Kidney (tissue), 14 donors: ENCODE results near the gene SLC22A1. TPM values are rescaled to one million over a fixed set of nuclear protein-coding genes. Genes with fewer than 3 reads are reported as not detected.
A peak's percentile ranks its signal among the peaks of the same experiment; 100 is the strongest.
"Not testable (repeated sequence)": the region's sequence is repeated elsewhere in the genome, so short reads cannot be mapped to it uniquely, and the experiment has no call there.

Experiments used
- DNase-seq, 5 donors: peaks; one replicate each; pipeline ENCODE4 v3.0.0-alpha.2; 2013 to 2020
- FAIRE-seq: peaks from 2 replicates; lab custom pipeline; 2012; peaks lifted over from hg19 to GRCh38; lab: Jason Lieb, UNC
- H3K27ac ChIP-seq, 2 donors: one replicate each; pipeline ENCODE4 v1.7.0; 2013; ENCODE audit warnings: low read depth in 2 of 2, low read length in 2 of 2, inconsistent platforms in 1 of 2
- H3K27me3 ChIP-seq: one replicate; pipeline ENCODE4 v1.7.1; 2013; ENCODE audit warnings: low read length, inconsistent platforms; ENCODE audit not compliant: control insufficient read depth, insufficient read depth
- H3K36me3 ChIP-seq, 3 donors: one replicate each; pipeline versions ENCODE4 v1.7.0 to v1.7.1; 2013; ENCODE audit warnings: low read length in 3 of 3, control low read depth in 1 of 3, inconsistent platforms in 1 of 3; ENCODE audit not compliant: insufficient read depth in 3 of 3, control insufficient read depth in 2 of 3
- H3K4me1 ChIP-seq, 3 donors: one replicate each; pipeline versions ENCODE4 v1.7.0 to v1.7.1; 2013; ENCODE audit warnings: low read length in 3 of 3, inconsistent platforms in 1 of 3, low read depth in 1 of 3; ENCODE audit not compliant: control insufficient read depth in 2 of 3, insufficient read depth in 2 of 3
- H3K4me3 ChIP-seq, 3 donors: one replicate each; pipeline versions ENCODE4 v1.7.0 to v1.8.1; 2013; ENCODE audit warnings: low read length in 3 of 3, control low read depth in 1 of 3, inconsistent platforms in 1 of 3
- H3K9ac ChIP-seq, 3 donors: one replicate each; pipeline versions ENCODE4 v1.7.0 to v1.7.1; 2013; ENCODE audit warnings: low read length in 3 of 3, control low read depth in 1 of 3, inconsistent platforms in 1 of 3
- H3K9me3 ChIP-seq, 3 donors: one replicate each; pipeline versions ENCODE4 v1.7.0 to v1.7.1; 2013; ENCODE audit warnings: low read length in 3 of 3, control low read depth in 1 of 3, inconsistent platforms in 1 of 3; ENCODE audit not compliant: control insufficient read depth in 2 of 3, insufficient read depth in 1 of 3
- intact Hi-C: fragments of 100-400 bp; cut with DNase I; formaldehyde crosslinking; loops from one replicate; pipeline ENCODE4 v1.11.1; 2022
- polyA plus RNA-seq: library from polyadenylated mRNA; stranded (reverse); fragments of 350-450 nt; fragmentation: Illumina TruSeq; extraction: RNeasy Lipid Tissue Mini Kit (QIAGEN cat#74804); gene quantifications from one replicate; pipeline ENCODE4 v1.2.3, GENCODE V29; 2014; ENCODE audit warnings: low read depth, low replicate concordance; ENCODE audit not compliant: insufficient read depth
- total RNA-seq: library from RNA; stranded (reverse); fragmentation: NEBNext Ultra II Directional; extraction: Animal tissue kit (Norgen Biotek cat#: 25700); gene quantifications from one replicate; pipeline ENCODE4 v1.2.1, GENCODE V29; 2021
- TF ChIP-seq, protein P1 (sequence below): IDR thresholded peaks from 3 replicates; pipeline ENCODE4 v1.5.1; 2012; ENCODE audit warnings: mild to moderate bottlenecking, moderate library complexity, borderline replicate concordance; ENCODE audit not compliant: insufficient read depth; ENCODE audit errors: extremely low read depth
- donor health status: control.
- donor health status: control.
- donor health status: control.
- donor health status: control.
- donor health status: control.
- donor health status: DM: yes; HTN: yes; CAD: no.
- donor health status: Normal renal cell carcinoma (clear cell type).

Gene SLC22A1
- total and polyA plus RNA-seq, 2 donors from 2014 or later: 1.4 to 2.3 TPM

DNA sequence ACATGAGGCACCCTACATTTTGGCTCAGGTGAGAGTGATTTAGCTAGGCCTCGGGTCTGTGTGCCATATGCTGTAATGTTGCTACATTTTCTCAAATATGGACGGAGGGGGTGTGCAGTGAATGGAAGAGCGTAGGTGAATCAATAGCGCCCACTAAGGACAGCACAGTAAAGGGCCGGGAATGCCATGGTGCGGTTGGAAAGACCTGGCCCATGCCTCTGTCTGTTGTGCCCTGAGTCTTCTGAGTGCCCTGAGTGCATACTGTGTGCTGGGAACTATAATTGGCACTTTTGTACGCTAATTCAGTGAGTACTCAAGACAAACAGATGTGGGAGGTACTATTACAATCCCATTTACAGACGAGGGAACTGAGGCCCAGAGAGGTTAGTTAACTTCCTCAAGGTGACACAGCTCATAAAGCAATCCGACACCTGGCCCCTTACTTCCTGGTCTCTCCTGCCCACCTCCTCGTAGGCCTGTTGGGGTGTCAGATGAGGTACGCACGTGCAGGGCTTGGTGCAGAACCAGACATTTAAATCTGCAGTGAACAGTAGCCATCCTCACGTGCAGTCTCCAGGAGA lies 17.3 kb downstream of the SLC22A1 start:
- FAIRE-seq (no peak), DNase-seq (no peak)
- Histone ChIP-seq H3K4me3 (no peak overlapping the region), H3K36me3 (no peaks in the 10 kb centered on the region), H3K27ac (peak overlapping the region in 1 of 2 donors; percentile 2), H3K4me1 (peaks cover 0 to 15% (median 3%) of the 10 kb centered on the region in 3 donors), H3K27me3 (no peaks in the 10 kb centered on the region), H3K9ac (no peak overlapping the region), H3K9me3 (no peaks in the 10 kb centered on the region)
- TF ChIP-seq, protein P1, sequence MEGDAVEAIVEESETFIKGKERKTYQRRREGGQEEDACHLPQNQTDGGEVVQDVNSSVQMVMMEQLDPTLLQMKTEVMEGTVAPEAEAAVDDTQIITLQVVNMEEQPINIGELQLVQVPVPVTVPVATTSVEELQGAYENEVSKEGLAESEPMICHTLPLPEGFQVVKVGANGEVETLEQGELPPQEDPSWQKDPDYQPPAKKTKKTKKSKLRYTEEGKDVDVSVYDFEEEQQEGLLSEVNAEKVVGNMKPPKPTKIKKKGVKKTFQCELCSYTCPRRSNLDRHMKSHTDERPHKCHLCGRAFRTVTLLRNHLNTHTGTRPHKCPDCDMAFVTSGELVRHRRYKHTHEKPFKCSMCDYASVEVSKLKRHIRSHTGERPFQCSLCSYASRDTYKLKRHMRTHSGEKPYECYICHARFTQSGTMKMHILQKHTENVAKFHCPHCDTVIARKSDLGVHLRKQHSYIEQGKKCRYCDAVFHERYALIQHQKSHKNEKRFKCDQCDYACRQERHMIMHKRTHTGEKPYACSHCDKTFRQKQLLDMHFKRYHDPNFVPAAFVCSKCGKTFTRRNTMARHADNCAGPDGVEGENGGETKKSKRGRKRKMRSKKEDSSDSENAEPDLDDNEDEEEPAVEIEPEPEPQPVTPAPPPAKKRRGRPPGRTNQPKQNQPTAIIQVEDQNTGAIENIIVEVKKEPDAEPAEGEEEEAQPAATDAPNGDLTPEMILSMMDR: no peak
- intact Hi-C loops: no loop called here

DNA sequence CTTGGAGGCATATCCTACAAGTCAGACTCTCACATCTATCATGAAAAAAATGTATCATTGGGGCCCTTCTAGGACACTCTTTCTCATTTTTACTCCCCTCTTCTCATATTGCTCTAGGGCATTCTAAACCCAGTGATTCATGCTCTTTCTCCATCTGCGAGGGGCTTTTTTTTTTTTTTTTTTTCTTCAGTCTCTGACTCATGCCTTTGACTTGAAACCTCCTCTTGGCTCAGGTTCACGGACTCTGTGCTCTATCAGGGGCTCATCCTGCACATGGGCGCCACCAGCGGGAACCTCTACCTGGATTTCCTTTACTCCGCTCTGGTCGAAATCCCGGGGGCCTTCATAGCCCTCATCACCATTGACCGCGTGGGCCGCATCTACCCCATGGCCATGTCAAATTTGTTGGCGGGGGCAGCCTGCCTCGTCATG lies 17.8 kb downstream of the SLC22A1 start:
- H3K27ac ChIP-seq: no peak overlapping the region
- FAIRE-seq (no peak), DNase-seq (no peak)
- H3K9me3 ChIP-seq: no peaks in the 10 kb centered on the region
- intact Hi-C loops: no loop called here
- no peak overlapping the region for H3K9ac ChIP-seq
- H3K27me3 ChIP-seq: no peaks in the 10 kb centered on the region
- TF ChIP-seq, protein P1: no peak
- H3K36me3 ChIP-seq: no peaks in the 10 kb centered on the region
- H3K4me1 ChIP-seq: peaks cover 0 to 15% (median 3%) of the 10 kb centered on the region in 3 donors
- H3K4me3 ChIP-seq: no peak overlapping the region

DNA sequence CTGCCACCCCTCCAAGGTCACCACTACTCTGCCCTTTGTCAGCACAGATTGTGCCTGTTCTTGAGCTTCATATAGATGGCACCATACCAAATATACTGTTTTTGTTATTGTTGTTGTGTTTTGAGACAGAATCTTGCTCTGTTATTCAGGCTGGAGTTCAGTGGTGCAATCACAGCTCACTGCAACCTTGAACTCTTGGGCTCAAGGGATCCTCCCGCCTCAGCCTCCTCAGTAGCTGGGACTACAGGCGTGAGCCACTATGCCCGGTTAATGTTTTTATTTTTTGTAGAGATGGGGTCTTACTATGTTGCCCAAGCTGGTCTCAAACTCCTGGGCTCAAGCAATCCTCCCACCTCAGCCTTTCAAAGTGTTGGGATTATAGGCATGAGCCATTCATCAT lies 18.9 kb downstream of the SLC22A1 start:
- H3K4me3 ChIP-seq, intact Hi-C loops, H3K27me3 ChIP-seq, H3K36me3 ChIP-seq, H3K9ac ChIP-seq, H3K9me3 ChIP-seq, H3K27ac ChIP-seq, DNase-seq, FAIRE-seq: not testable (repeated sequence)
- peaks cover 0 to 11% (median 3%) of the 10 kb centered on the region in 3 donors for H3K4me1 ChIP-seq

DNA sequence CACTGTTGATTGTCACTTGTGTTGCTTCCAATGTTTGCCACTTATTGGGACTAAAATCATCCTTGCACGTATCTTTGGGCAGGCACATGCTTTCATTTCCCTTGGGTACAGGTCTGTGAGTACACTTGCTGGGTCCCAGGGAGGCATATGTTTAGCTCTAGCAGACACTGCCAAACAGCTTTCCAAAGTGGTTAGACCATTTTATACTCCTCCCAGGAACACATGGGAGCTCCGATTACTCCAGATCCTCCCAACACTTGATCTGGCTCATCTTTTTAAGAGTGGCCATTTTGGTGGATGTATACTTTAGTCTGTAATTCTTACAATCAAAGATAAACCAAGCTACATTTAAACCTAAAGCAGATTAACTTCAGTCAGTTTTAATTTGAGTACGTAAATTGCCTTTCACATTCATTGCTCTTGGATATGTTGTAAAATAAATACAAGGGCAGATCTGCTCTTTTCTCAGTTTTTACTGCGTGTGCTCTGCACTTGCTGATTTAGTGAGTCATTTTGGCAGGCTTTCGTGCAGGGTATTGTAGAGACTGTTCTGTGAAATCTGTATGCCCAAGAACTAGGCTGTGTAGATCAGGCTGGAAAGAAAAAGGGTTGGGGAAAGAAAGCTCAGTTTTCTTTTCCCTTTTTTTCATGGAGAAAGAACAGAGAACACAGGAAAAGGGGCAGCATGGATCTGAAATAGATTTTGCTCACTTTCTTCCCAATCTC lies 19.5 kb downstream of the SLC22A1 start:
- TF ChIP-seq, protein P1: no peak
- Histone ChIP-seq H3K27ac (no peak overlapping the region), H3K36me3 (no peaks in the 10 kb centered on the region), H3K27me3 (no peaks in the 10 kb centered on the region), H3K9me3 (no peaks in the 10 kb centered on the region), H3K9ac (no peak overlapping the region), H3K4me3 (no peak overlapping the region), H3K4me1 (peaks cover 0 to 11% (median 3%) of the 10 kb centered on the region in 3 donors)
- DNase-seq (no peak), FAIRE-seq (no peak)
- intact Hi-C loops: no loop called here
